Measurements from ENCODE around the gene TSPAN16.
"Not testable (repeated sequence)": the region's sequence is repeated elsewhere in the genome, so short reads cannot be mapped to it uniquely, and the experiment has no call there.

The TSPAN16 gene

GRCh38 chr19:11321191-11322126, 25.5 kb downstream of the TSPAN16 start:
- no peak for DNase-seq

- DNase-seq = no peak
Measured at GRCh38 chr19:11322269-11323024, 26.5 kb downstream of the TSPAN16 start.

GRCh38 chr19:11323601-11324078, 27.7 kb downstream of the TSPAN16 start:
- DNase-seq = no peak

- no peak for DNase-seq
Measured at GRCh38 chr19:11324079-11324661, 28.2 kb downstream of the TSPAN16 start.

GRCh38 chr19:11324748-11325389, 28.9 kb downstream of the TSPAN16 start:
- DNase-seq = no peak

GRCh38 chr19:11325544-11325943, 29.6 kb downstream of the TSPAN16 start:
- no peak for DNase-seq

- no peak for DNase-seq
Measured at GRCh38 chr19:11330127-11330526, 34.2 kb downstream of the TSPAN16 start.

- DNase-seq = no peak
Measured at GRCh38 chr19:11331502-11331901, 35.5 kb downstream of the TSPAN16 start.

- DNase-seq = no peak
Measured at GRCh38 chr19:11332822-11333221, 36.9 kb downstream of the TSPAN16 start.

- not testable (repeated sequence) for DNase-seq
Measured at GRCh38 chr19:11333838-11334237, 37.9 kb downstream of the TSPAN16 start.

- no peak for DNase-seq
Measured at GRCh38 chr19:11335449-11336146, 39.6 kb downstream of the TSPAN16 start.

GRCh38 chr19:11337080-11337479, 41.1 kb downstream of the TSPAN16 start:
- DNase-seq = no peak

GRCh38 chr19:11338121-11338520, 42.2 kb downstream of the TSPAN16 start:
- DNase-seq = no peak

- DNase-seq = no peak
Measured at GRCh38 chr19:11338569-11339253, 42.8 kb downstream of the TSPAN16 start.

GRCh38 chr19:11339254-11340098, 43.5 kb downstream of the TSPAN16 start, which contains the start of gene RAB3D:
RAB3D (minus strand) TSS chr19:11339657; CDS start chr19:11337399, 2,258 bp downstream.
- DNase-seq = peak; percentile 89

GRCh38 chr19:11340099-11340467, 44.1 kb downstream of the TSPAN16 start:
- not testable (repeated sequence) for DNase-seq

GRCh38 chr19:11342429-11342828, 46.5 kb downstream of the TSPAN16 start:
- no peak for DNase-seq

GRCh38 chr19:11345122-11345803, 49.3 kb downstream of the TSPAN16 start:
- DNase-seq = no peak

- DNase-seq = peak; percentile 96
Measured at GRCh38 chr19:11346104-11346940, 50.4 kb downstream of the TSPAN16 start, which contains the start of the genes CCDC159 and TMEM205. CCDC159 (plus strand) TSS chr19:11346519; CDS start chr19:11346607, 88 bp downstream. TMEM205 (minus strand) TSS chr19:11346268; CDS start chr19:11345619, 649 bp downstream.
